GM18505 (cell line): Measurements from ENCODE around the gene ALOX15B.
"Not testable (repeated sequence)": the region's sequence is repeated elsewhere in the genome, so short reads cannot be mapped to it uniquely, and the experiment has no call there.

ENCODE experiments used
- ATAC-seq: cut with Tn5 transposase; IDR thresholded peaks from one replicate; pipeline ENCODE4 v1.9.1; 2021; ENCODE audit not compliant: unreplicated experiment
- POLR2A ChIP-seq: IDR thresholded peaks from 4 replicates; pipeline ENCODE4 v1.6.1; 2011; ENCODE audit warnings: borderline replicate concordance; ENCODE audit not compliant: insufficient read depth, insufficient read length; ENCODE audit errors: extremely low read depth

Gene ALOX15B

GRCh38 chr17:8019166-8019565 lies 19.7 kb upstream of the ALOX15B start:
- ATAC-seq: no peak
- no peak for TF ChIP-seq POLR2A

GRCh38 chr17:8019665-8020650 lies 18.9 kb upstream of the ALOX15B start:
- ATAC-seq: no peak
- TF ChIP-seq POLR2A: no peak

GRCh38 chr17:8020776-8021564 lies 17.9 kb upstream of the ALOX15B start:
- TF ChIP-seq POLR2A: no peak

DNA sequence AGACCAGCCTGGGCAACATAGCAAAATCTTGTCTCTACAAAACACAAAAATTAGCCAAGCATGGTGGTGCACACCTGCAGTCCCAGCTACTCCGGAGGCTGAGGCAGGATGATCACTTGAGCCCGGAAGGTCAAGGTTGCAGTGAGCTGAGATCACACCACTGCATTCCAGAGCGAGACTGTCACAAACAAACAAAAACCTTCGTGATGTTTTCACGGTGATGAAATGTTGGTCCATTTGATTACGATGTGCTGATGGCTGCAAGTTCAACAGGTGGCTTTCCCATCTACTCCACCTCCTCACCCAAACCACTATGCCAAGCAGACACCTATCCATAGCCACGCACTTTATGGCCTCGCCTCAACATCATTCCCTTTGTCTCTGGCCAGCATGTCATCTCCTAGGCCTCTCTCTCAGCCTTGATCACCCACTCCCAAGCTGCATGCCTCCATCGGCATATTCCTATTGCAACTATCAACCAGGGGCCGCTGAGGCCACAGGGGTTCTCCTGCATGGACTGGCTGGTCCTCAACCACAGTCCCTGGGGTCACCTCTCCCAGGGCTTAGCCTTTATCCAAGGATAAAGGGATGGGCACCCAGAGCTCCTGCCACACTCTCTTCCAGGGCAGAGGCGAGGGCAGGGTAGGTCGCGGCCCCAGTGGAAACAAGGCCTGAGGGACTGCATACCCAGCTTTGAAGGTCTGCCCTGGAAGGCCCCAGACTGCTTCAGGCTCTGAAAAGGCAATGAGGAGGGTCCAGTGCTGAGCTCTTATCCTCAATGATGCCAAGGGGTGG lies 17.1 kb upstream of the ALOX15B start:
- no peak for TF ChIP-seq POLR2A
- ATAC-seq: no peak

More at GRCh38 chr17:8020776-8021564, 17.9 kb upstream of the ALOX15B start:
- ATAC-seq: no peak

GRCh38 chr17:8022360-8023003 lies 16.4 kb upstream of the ALOX15B start:
- ATAC-seq: no peak
- TF ChIP-seq POLR2A: no peak

DNA sequence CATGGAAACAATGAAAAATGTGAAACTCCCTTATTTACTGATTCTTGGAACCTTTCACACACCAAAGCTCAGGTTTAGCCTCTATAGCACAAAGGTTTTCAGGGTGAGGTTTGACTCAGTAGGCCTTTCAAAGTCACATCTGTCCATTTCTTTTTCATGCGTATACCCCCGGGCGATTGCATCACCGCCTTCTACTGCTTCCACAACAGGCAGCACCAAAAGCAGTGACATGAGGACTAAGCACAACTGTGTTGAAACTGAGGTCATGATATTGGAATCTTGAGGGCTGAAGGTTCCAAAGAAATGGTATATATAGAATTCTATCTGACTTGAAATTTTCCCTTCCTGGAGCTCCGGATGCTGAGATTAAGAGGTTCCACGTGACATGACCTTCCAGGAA lies 14.7 kb upstream of the ALOX15B start:
- ATAC-seq: not testable (repeated sequence)

GRCh38 chr17:8025176-8025911 lies 13.5 kb upstream of the ALOX15B start:
- no peak for TF ChIP-seq POLR2A
- ATAC-seq: no peak

DNA sequence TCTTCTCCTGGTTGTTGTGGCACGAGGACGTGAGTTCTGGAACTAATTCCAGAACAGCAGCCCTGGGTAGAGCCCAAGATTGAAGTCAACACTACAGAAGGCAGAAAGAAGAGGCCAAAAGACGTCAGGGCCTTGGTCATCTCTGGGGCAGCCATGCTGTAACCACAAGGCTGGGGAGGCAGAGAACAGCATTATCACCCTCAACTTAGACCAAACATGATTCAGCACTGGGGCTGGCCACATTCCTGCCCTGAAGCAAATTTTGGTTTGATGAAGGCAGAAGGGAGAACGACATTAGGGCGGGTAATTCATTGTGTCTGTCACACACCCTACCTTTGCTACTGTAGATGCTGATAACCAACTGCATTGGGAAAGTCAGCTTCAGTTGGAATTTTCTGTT lies 9.7 kb upstream of the ALOX15B start:
- ATAC-seq: no peak

GRCh38 chr17:8031261-8031661 lies 7.6 kb upstream of the ALOX15B start:
- ATAC-seq: no peak
- TF ChIP-seq POLR2A: no peak

More for the DNA sequence above, 9.7 kb upstream of the ALOX15B start:
- TF ChIP-seq POLR2A: no peak

GRCh38 chr17:8031950-8032349 lies 6.9 kb upstream of the ALOX15B start:
- no peak for TF ChIP-seq POLR2A
- ATAC-seq: no peak

- TF ChIP-seq POLR2A: no peak
- no peak for ATAC-seq
These were observed 6.4 kb upstream of the ALOX15B start for GRCh38 chr17:8032442-8032841.

GRCh38 chr17:8039611-8040168 lies 831 bp downstream of the ALOX15B start:
- no peak for TF ChIP-seq POLR2A
- no peak for ATAC-seq

DNA sequence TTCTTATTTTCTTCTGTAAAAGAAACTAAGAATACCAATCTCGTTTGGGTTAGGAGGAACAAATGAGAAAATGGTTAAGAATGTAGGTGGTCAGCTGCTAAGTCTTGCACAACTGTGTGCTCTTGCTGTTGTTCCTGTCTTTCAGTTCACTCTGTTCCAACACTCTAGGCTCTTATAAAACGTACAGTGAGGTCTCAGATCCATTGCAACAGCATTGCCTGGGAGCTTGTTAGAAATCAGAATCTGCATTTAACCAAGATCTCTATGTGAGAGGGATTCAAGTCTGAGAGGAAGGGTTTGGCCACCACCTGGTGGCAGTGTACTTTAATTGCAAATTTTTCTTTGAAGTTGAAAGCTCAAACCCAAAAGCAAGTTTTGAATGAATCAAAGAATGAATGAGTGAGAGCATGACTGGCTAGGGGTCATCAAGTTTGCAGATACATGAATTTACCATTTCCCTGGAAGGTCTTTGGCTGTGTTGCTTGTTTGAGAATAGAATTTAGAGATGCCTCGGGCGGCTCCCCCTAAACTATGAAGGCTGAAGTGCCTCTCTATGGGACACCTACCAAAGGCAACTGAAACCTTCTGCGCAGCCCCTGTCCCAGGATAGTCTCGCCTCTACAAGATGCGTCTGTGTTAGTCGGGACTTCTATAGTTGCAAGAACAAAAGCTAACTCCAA lies 2.5 kb downstream of the ALOX15B start:
- TF ChIP-seq POLR2A: no peak
- no peak for ATAC-seq
